Liver (tissue), 9 donors: ENCODE measurements around the gene EFNB3. TPM values are rescaled to one million over a fixed set of nuclear protein-coding genes. Genes with fewer than 3 reads are reported as not detected.

Experiments used
- DNase-seq: peaks from one replicate; pipeline ENCODE4 v3.0.0-alpha.2; 2017; ENCODE audit warnings: low spot score
- H3K27ac ChIP-seq, 2 donors: one replicate each; pipeline ENCODE4 v1.7.0; 2013; ENCODE audit warnings: inconsistent platforms in 2 of 2, low read length in 2 of 2, control low read depth in 1 of 2, low read depth in 1 of 2, mild to moderate bottlenecking in 1 of 2
- H3K27me3 ChIP-seq, 4 donors: one replicate each; pipeline versions ENCODE4 v1.6.1 to v1.7.0; 2013; ENCODE audit warnings: low read length in 3 of 4, inconsistent platforms in 1 of 4, mild to moderate bottlenecking in 1 of 4, moderate library complexity in 1 of 4; ENCODE audit not compliant: control insufficient read depth in 4 of 4, insufficient read depth in 4 of 4
- H3K36me3 ChIP-seq, 4 donors: one replicate each; pipeline versions ENCODE4 v1.6.1 to v1.7.0; 2013; ENCODE audit warnings: low read length in 3 of 4, mild to moderate bottlenecking in 3 of 4, low read depth in 1 of 4, moderate library complexity in 1 of 4; ENCODE audit not compliant: control insufficient read depth in 4 of 4, insufficient read depth in 3 of 4
- H3K4me1 ChIP-seq, 4 donors: one replicate each; pipeline versions ENCODE4 v1.6.1 to v1.7.0; 2013; ENCODE audit warnings: low read length in 3 of 4, mild to moderate bottlenecking in 3 of 4, moderate library complexity in 1 of 4; ENCODE audit not compliant: control insufficient read depth in 4 of 4, insufficient read depth in 4 of 4
- H3K4me3 ChIP-seq, 3 donors: one replicate each; pipeline versions ENCODE4 v1.6.1 to v1.7.0; 2013; ENCODE audit warnings: low read length in 3 of 3, control low read depth in 1 of 3, low read depth in 1 of 3, mild to moderate bottlenecking in 1 of 3
- H3K9ac ChIP-seq, 2 donors: one replicate each; pipeline ENCODE4 v1.7.0; 2013; ENCODE audit warnings: low read length in 2 of 2, mild to moderate bottlenecking in 2 of 2, moderate library complexity in 2 of 2, control low read depth in 1 of 2, low read depth in 1 of 2
- H3K9me3 ChIP-seq, 4 donors: one replicate each; pipeline versions ENCODE4 v1.6.1 to v1.7.0; 2013; ENCODE audit warnings: low read length in 3 of 4; ENCODE audit not compliant: control insufficient read depth in 4 of 4
- ATF3 ChIP-seq: IDR thresholded peaks from 2 replicates; pipeline ENCODE4 v1.6.1; 2016; ENCODE audit warnings: antibody characterized with exemption
- CTCF ChIP-seq: fragments of 150-350 bp; IDR thresholded peaks from 2 replicates; pipeline ENCODE4 v1.5.1; 2017; ENCODE audit warnings: improper control_type of control experiment, low read depth, low read length; ENCODE audit not compliant: missing input control
- EGR1 ChIP-seq, 2 donors: IDR thresholded peaks; 2 replicates each; pipeline ENCODE4 v1.6.1; 2016 to 2018; ENCODE audit warnings: antibody characterized with exemption in 2 of 2, low read depth in 2 of 2
- FOXA1 ChIP-seq: IDR thresholded peaks from 2 replicates; pipeline ENCODE4 v1.6.1; 2016; ENCODE audit warnings: antibody characterized with exemption
- FOXA2 ChIP-seq: IDR thresholded peaks from 2 replicates; pipeline ENCODE4 v1.6.1; 2016; ENCODE audit warnings: antibody characterized with exemption
- HNF4A ChIP-seq, 2 donors: conservative IDR thresholded peaks; 2 replicates each; pipeline ENCODE4 v1.6.1; 2016; ENCODE audit warnings: antibody characterized with exemption in 2 of 2, mild to moderate bottlenecking in 2 of 2
- HNF4G ChIP-seq: IDR thresholded peaks from 2 replicates; pipeline ENCODE4 v1.6.1; 2016; ENCODE audit warnings: antibody characterized with exemption
- JUND ChIP-seq, 2 donors: IDR thresholded peaks; 2 replicates each; pipeline ENCODE4 v1.6.1; 2016; ENCODE audit warnings: antibody characterized with exemption in 2 of 2
- MAX ChIP-seq: IDR thresholded peaks from 2 replicates; pipeline ENCODE4 v1.6.1; 2016; ENCODE audit warnings: antibody characterized with exemption
- RAD21 ChIP-seq, 2 donors: IDR thresholded peaks; 2 replicates each; pipeline ENCODE4 v1.6.1; 2016; ENCODE audit warnings: antibody characterized with exemption in 2 of 2, mild to moderate bottlenecking in 2 of 2
- RXRA ChIP-seq, 2 donors: IDR thresholded peaks; 2 replicates each; pipeline ENCODE4 v1.6.1; 2017 to 2018; ENCODE audit warnings: antibody characterized with exemption in 2 of 2, mild to moderate bottlenecking in 1 of 2
- SP1 ChIP-seq: IDR thresholded peaks from 2 replicates; pipeline ENCODE4 v1.6.1; 2018; ENCODE audit warnings: antibody characterized with exemption, mild to moderate bottlenecking
- TAF1 ChIP-seq: conservative IDR thresholded peaks from 2 replicates; pipeline ENCODE4 v1.6.1; 2016; ENCODE audit warnings: antibody characterized with exemption, mild to moderate bottlenecking
- YY1 ChIP-seq: IDR thresholded peaks from 2 replicates; pipeline ENCODE4 v1.6.1; 2016; ENCODE audit warnings: antibody characterized with exemption, mild to moderate bottlenecking
- WGBS: extraction: QIAGEN DNeasy Blood & Tissue Kit; methylation state at CpG from one replicate; pipeline ENCODE4 v1.1.7; 2013; 5-methylcytosine and 5-hydroxymethylcytosine counted together
- polyA plus RNA-seq, 2 donors: library from polyadenylated mRNA; stranded (reverse) in 1 of 2; unstranded in 1 of 2; fragments of 200-250 nt in 1 of 2; fragments of >200 nt in 1 of 2; fragmentation: Nextera tagmentation in 1 of 2; extraction: Ambion mirVana in 1 of 2; gene quantifications; one replicate each; pipeline versions ENCODE4 v1.2.1 to v1.2.3, GENCODE V29; 2013 to 2015
- total RNA-seq, 2 donors: library from RNA; depleted of rRNA; stranded (reverse); fragments of >200 nt; gene quantifications; one replicate each; pipeline ENCODE4 v1.2.3, GENCODE V29; 2014
- TF ChIP-seq, protein P1 (sequence below): IDR thresholded peaks from 2 replicates; pipeline ENCODE4 v1.6.1; 2016; ENCODE audit warnings: antibody characterized with exemption, mild to moderate bottlenecking
- donor health status: healthy.
- donor health status: healthy.
- donor health status: healthy.
- donor health status: healthy.
- donor health status: healthy.

EFNB3 gene
- total and polyA plus RNA-seq, 4 donors: 0.19 to 0.80 (median 0.41) TPM

DNA sequence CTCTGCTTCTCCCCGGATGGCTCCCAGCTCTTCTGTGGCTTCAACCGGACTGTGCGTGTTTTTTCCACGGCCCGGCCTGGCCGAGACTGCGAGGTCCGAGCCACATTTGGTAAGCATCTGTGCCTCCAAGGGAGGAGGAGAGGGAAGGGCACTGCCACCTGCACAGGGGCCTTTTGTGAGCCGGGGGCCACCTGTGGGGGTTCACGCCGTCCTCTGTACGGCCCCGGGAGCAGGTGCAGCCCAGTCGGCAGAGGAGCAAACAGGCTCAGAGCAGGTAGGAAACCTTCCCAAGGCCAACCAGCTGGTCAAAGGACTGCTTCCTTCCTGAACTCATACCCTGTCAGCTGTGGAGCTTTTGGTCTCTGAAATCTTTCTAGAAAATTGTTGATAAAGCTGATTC is 3.3 kb upstream of the EFNB3 start:
- 96% methylated on average over 14 of the region's 14 CpGs for WGBS
- no peaks in the 10 kb centered on the region for H3K9me3 ChIP-seq
- H3K36me3 ChIP-seq: peaks cover 0 to 16% (median 7%) of the 10 kb centered on the region in 4 donors
- no peak for DNase-seq
- TF ChIP-seq FOXA2 (no peak), TAF1 (no peak), SP1 (no peak), HNF4A (conservative IDR thresholded peaks at IDR 0.05) (no peak)
- TF ChIP-seq, protein P1, sequence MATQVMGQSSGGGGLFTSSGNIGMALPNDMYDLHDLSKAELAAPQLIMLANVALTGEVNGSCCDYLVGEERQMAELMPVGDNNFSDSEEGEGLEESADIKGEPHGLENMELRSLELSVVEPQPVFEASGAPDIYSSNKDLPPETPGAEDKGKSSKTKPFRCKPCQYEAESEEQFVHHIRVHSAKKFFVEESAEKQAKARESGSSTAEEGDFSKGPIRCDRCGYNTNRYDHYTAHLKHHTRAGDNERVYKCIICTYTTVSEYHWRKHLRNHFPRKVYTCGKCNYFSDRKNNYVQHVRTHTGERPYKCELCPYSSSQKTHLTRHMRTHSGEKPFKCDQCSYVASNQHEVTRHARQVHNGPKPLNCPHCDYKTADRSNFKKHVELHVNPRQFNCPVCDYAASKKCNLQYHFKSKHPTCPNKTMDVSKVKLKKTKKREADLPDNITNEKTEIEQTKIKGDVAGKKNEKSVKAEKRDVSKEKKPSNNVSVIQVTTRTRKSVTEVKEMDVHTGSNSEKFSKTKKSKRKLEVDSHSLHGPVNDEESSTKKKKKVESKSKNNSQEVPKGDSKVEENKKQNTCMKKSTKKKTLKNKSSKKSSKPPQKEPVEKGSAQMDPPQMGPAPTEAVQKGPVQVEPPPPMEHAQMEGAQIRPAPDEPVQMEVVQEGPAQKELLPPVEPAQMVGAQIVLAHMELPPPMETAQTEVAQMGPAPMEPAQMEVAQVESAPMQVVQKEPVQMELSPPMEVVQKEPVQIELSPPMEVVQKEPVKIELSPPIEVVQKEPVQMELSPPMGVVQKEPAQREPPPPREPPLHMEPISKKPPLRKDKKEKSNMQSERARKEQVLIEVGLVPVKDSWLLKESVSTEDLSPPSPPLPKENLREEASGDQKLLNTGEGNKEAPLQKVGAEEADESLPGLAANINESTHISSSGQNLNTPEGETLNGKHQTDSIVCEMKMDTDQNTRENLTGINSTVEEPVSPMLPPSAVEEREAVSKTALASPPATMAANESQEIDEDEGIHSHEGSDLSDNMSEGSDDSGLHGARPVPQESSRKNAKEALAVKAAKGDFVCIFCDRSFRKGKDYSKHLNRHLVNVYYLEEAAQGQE: no peak
- H3K27me3 ChIP-seq: peaks cover 0 to 11% (median 5%) of the 10 kb centered on the region in 4 donors
- no peak overlapping the region for H3K9ac ChIP-seq
- H3K4me1 ChIP-seq: peaks cover 1 to 6% (median 2%) of the 10 kb centered on the region in 4 donors
- no peak overlapping the region for H3K4me3 ChIP-seq
- no peak overlapping the region for H3K27ac ChIP-seq

DNA sequence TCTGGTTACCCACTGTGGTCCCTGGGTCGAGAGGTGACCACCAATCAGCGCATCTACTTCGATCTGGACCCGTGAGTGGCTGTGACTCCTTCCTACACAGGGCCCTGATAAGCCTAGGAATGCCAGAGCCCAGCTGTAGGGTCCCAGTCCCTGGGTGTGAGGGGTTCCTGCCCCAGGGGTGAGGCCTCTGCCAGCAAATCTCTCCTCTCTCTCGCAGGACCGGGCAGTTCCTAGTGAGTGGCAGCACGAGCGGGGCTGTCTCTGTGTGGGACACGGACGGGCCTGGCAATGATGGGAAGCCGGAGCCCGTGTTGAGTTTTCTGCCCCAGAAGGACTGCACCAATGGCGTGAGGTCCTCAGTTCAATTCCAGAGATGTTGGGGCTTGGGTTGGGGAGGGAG is 2.2 kb upstream of the EFNB3 start:
- no peak for DNase-seq
- no peak overlapping the region for H3K27ac ChIP-seq
- WGBS: 98% methylated on average over 13 of the region's 13 CpGs
- H3K36me3 ChIP-seq: peaks cover 0 to 16% (median 7%) of the 10 kb centered on the region in 4 donors
- peaks cover 0 to 14% (median 7%) of the 10 kb centered on the region in 4 donors for H3K27me3 ChIP-seq
- H3K9ac ChIP-seq: no peak overlapping the region
- TF ChIP-seq MAX (no peak), JUND (IDR thresholded peaks at IDR 0.05) (no peak), RXRA (IDR thresholded peaks at IDR 0.05) (no peak), EGR1 (IDR thresholded peaks at IDR 0.05; ENCODE audit: low read depth in 2 of 2) (no peak), SP1 (no peak), YY1 (no peak), HNF4A (conservative IDR thresholded peaks at IDR 0.05) (no peak), RAD21 (IDR thresholded peaks at IDR 0.05) (no peak), ATF3 (no peak), FOXA1 (no peak), HNF4G (no peak), FOXA2 (no peak), TAF1 (no peak), CTCF (no peak)
- TF ChIP-seq, protein P1: no peak
- no peaks in the 10 kb centered on the region for H3K9me3 ChIP-seq
- peaks cover 1 to 6% (median 2%) of the 10 kb centered on the region in 4 donors for H3K4me1 ChIP-seq
- H3K4me3 ChIP-seq: no peak overlapping the region
